ENCODE results near the gene CSE1L.

GRCh38 chr20:48999890-49000870 lies 45.9 kb upstream of the CSE1L start:
- TF ChIP-seq CTCF (IDR thresholded peaks at IDR 0.05): no peak
- TF ChIP-seq ZFX (IDR thresholded peaks at IDR 0.05; ENCODE audit: borderline replicate concordance): no peak
